ENCODE data around the gene COP1.

COP1 gene

GRCh38 chr1:175944591-175944990, 262.5 kb downstream of the COP1 start:
- DNase-seq, result no peak

DNA sequence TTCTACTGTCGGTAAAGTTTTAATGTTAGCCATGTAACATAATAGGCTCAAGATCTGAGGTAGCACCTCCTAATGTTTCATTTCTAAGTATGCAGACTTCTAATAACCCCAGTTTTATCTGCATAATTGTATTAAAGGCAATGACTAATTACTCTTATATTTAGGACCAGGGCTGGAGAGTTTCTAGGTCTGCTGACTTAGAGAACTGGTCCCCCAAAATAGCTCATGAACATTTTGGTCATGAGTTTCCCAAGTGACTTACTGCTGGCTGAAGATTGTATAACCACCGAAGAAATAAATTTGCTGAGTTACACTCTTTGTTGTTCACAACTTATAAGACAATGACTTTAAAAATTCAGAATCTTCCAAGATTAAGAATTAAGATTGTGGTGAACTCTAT, 265.9 kb downstream of the COP1 start:
- no peak for DNase-seq

GRCh38 chr1:175936736-175937135, 270.4 kb downstream of the COP1 start:
- DNase-seq, result no peak

DNA sequence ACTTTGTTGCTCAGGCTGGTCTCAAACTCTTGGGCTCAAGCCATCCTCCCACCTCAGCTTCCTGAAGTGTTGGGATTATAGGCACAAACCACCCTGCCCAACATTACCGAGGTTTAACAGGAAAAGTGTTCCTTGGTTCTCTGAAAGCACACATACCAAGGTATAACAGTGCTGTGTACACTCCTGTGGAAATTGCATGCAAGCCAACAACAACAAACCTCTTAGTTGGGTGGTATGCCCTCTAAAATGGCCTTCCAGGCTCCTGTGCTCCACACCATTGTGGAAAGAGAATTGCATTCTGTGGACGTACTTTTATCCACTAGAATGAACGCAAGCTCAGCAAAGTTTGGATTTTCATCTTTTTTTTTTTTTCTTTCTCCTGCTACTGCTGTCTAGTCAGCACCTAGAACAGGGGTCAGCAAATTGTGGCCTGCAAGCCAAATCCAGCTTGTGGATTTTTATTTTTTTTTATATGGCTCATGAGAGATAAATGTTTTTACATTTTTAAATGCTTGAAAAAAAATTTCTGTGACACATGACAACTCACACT, 271.4 kb downstream of the COP1 start:
- no peak for DNase-seq

- no peak for DNase-seq
These were observed 271.9 kb downstream of the COP1 start for GRCh38 chr1:175935166-175935565.

GRCh38 chr1:175933801-175934200, 273.3 kb downstream of the COP1 start:
- DNase-seq, result no peak

GRCh38 chr1:175927944-175928343, 279.1 kb downstream of the COP1 start:
- no peak for DNase-seq

DNA sequence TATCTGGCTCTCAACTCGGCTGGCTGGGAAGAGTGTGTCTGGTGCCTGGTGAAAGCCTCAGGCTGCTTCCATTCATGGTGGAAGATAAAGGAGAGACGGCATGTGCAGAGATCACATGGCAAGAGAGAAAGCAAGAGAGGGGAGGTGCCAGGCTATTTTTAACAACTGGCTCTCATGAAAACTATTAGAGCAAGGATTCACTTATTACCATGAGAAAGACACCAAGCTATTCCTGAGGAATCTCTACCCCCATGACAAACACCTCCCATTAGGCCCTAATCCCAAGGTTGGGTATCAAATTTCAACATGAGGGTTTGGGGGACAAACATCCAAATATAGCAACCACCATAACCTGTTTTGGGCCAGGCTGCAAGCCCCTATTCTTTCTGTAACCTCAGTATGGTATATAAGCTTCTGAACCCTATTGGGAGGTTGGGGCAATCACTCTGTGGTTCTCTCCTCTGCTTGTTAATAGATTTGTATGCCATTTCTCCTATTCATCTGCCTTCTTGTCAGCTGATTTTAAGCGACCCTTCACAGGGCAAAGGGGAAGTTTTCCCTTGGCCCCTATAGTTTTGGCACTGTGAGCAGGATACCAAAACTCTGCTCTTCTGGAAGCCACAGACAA, 284.7 kb downstream of the COP1 start:
- no peak for DNase-seq

DNA sequence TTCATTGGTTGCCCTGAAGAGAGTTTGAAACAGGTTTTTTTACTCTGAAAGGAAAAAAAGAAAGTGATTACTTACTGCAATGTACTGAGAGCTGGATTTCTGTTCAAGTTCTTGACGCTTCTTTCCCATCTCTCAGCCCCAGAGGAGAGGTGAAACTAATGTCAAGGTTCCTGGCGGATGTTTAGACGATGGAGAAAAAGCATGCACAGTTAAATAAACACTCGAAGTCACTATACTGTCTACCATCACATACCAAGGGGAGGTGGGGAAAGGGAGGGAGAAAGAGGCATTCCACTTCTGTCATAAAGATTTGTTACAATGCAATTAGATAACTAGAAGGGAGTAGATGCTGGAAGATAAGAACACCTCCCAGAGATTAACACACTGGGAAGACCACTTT, 286.7 kb downstream of the COP1 start:
- DNase-seq, result no peak

DNA sequence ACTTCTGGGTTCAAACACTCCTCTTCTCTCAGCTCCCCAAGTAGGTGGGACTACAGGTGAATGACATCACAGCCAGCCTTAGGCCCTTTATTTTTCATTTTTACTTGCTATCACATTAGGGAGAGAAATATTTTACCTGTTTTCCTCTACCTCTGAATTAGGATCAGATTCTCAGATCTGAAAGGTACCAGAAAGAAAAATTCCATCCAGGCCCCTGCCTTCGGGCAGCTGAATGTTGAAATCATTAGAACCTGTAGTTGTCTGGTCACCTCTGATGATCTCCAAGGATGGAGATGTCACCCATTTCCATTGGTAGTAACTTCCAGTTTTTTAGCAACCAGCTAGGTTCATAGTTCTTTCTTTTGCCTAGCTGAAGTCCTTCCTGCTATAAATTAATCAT, 288.1 kb downstream of the COP1 start:
- no peak for DNase-seq

- no peak for DNase-seq
These were observed 288.7 kb downstream of the COP1 start for GRCh38 chr1:175918364-175918801.

DNA sequence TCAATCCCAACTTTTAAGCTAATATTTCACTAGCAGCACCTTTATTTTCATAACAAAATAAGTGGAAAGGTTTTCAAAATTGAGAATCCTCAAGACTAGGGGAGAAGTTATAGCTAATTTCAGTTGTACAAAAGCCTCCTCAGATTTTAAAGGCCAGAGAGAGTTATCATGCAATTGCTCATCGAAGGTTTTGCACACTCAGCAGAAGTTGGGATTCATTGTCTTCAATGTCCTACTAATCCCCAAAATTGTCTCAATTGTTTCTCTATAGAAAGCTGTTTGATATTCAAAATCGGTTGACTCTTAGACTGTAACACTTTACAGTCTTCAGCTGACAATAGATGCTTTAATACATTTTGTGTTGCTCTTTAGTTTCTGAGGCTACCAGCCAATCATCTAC, 293.0 kb downstream of the COP1 start:
- DNase-seq, result no peak

- DNase-seq, result no peak
These were observed 295.9 kb downstream of the COP1 start for GRCh38 chr1:175911138-175911537.

GRCh38 chr1:175906370-175906769, 300.7 kb downstream of the COP1 start:
- DNase-seq, result no peak

DNA sequence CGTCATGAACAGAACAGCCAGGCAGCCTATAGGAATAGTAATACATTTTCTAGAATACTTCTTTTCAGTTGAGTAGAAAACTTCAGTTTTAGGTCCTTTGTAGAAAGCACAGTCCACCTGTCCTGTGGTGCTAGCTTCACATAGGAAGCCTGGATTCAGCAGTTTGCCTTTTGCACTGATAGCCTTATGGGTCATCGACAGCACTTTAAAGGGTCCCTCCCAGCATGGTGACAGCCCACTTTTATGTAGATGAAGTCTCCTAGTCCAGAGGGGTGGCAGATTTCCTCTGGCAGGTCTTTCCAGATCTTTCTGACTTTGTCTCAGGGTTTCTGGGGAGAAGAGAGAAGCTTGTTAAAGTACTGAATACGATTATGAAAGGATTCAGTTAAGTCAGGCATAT, 302.3 kb downstream of the COP1 start:
- no peak for DNase-seq

GRCh38 chr1:175902281-175902680, 304.8 kb downstream of the COP1 start:
- DNase-seq, result no peak

DNA sequence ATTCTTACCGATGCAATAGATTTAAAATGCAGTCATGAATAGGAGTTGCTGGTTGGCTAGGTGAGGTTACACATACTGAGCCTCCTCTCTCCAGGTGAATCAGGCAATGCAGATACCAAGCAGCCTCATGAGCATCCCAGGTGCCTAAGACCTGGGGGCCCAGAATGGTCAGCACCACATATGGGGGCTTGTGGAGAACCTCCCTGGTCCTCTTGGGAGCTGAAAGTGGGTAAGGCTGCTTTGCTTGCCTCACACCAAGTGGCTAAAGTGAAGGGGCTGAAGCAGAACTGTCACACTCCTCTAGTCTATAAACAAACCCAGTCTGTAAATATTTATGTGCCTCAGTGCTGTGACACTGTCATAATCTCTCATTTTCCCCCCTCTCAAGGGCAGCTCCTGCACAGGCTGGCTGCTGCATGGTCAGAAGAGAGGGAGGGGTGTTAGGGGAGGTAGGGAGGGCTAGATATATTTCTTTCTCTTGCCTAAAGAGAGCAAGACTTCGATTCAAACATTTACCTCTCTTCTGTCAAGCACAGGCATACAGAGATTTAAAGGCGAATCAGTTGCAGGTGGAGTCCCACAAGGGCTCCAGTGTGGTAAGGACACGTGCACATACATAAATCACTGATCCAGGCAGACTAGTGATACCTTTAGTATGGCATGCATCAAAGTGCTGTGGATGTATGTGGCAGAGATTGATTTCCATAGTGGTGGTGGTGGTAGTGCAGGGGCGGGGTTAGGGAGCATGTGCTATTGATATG, 305.8 kb downstream of the COP1 start:
- no peak for DNase-seq

- no peak for DNase-seq
These were observed 306.9 kb downstream of the COP1 start for GRCh38 chr1:175900171-175900570.

GRCh38 chr1:175895966-175896365, 311.1 kb downstream of the COP1 start:
- DNase-seq, result no peak
